Mesendoderm (in vitro differentiated cells): ENCODE results near the gene TRA2B.

Experiments used
- DNase-seq: peaks from one replicate; pipeline ENCODE4 v3.0.0; 2013
- H2AK5ac ChIP-seq: 2 replicates; pipeline ENCODE4 v1.6.1; 2013; ENCODE audit warnings: low read length, inconsistent platforms
- H2BK120ac ChIP-seq: 2 replicates; pipeline ENCODE4 v1.6.1; 2013; ENCODE audit warnings: low read depth, mild to moderate bottlenecking, low read length, moderate library complexity, mixed read lengths
- H2BK15ac ChIP-seq: replicated peaks from 2 replicates; pipeline ENCODE4 v1.6.1; 2013; ENCODE audit warnings: low read depth, mild to moderate bottlenecking, moderate library complexity
- H2BK5ac ChIP-seq: 2 replicates; pipeline ENCODE4 v1.6.1; 2013; ENCODE audit warnings: low read length, inconsistent platforms
- H3K18ac ChIP-seq: 2 replicates; pipeline ENCODE4 v1.6.1; 2013; ENCODE audit warnings: mild to moderate bottlenecking, low read length, mixed read lengths
- H3K23ac ChIP-seq: one replicate; pipeline ENCODE4 v1.6.1; 2013; ENCODE audit warnings: low read length
- H3K27ac ChIP-seq: 2 replicates; pipeline ENCODE4 v1.5.1; 2013; ENCODE audit warnings: low read depth, mild to moderate bottlenecking, inconsistent platforms, low read length, moderate library complexity
- H3K27me3 ChIP-seq: 2 replicates; pipeline ENCODE4 v1.6.1; 2013; ENCODE audit warnings: low read length, control low read depth, mild to moderate bottlenecking, inconsistent platforms; ENCODE audit not compliant: insufficient read depth, poor library complexity
- H3K36me3 ChIP-seq: 2 replicates; pipeline ENCODE4 v1.6.1; 2013; ENCODE audit warnings: low read length, inconsistent platforms; ENCODE audit not compliant: control insufficient read depth, insufficient read depth
- H3K4ac ChIP-seq: one replicate; pipeline ENCODE4 v1.6.1; 2013; ENCODE audit warnings: low read depth, mild to moderate bottlenecking, low read length, moderate library complexity
- H3K4me1 ChIP-seq: 2 replicates; pipeline ENCODE4 v1.6.1; 2013; ENCODE audit warnings: low read depth, low read length, inconsistent platforms; ENCODE audit not compliant: control insufficient read depth
- H3K4me2 ChIP-seq: 2 replicates; pipeline ENCODE4 v1.6.1; 2013; ENCODE audit warnings: low read length
- H3K4me3 ChIP-seq: 2 replicates; pipeline ENCODE4 v1.5.1; 2013; ENCODE audit warnings: mild to moderate bottlenecking, low read length
- H3K56ac ChIP-seq: one replicate; pipeline ENCODE4 v1.6.1; 2013; ENCODE audit warnings: low read length
- H3K79me1 ChIP-seq: 2 replicates; pipeline ENCODE4 v1.6.1; 2013; ENCODE audit warnings: low read length, inconsistent platforms
- H3K79me2 ChIP-seq: 2 replicates; pipeline ENCODE4 v1.6.1; 2013; ENCODE audit warnings: mild to moderate bottlenecking, low read length; ENCODE audit not compliant: control insufficient read depth, insufficient read depth
- H3K9ac ChIP-seq: 2 replicates; pipeline ENCODE4 v1.6.1; 2013; ENCODE audit warnings: low read length, inconsistent platforms
- H4K5ac ChIP-seq: one replicate; pipeline ENCODE4 v1.6.1; 2013; ENCODE audit warnings: low read length
- H4K8ac ChIP-seq: one replicate; pipeline ENCODE4 v1.6.1; 2013; ENCODE audit warnings: low read depth, mild to moderate bottlenecking, control low read depth, low read length, moderate library complexity
- WGBS: extraction: QIAGEN DNeasy Blood & Tissue Kit; methylation state at CpG from one replicate; pipeline ENCODE4 v1.1.7; 2013; ENCODE audit warnings: low lambda C conversion rate, missing lambda C conversion rate; ENCODE audit not compliant: insufficient coverage; ENCODE audit errors: extremely low coverage; 5-methylcytosine and 5-hydroxymethylcytosine counted together

Gene TRA2B

DNA sequence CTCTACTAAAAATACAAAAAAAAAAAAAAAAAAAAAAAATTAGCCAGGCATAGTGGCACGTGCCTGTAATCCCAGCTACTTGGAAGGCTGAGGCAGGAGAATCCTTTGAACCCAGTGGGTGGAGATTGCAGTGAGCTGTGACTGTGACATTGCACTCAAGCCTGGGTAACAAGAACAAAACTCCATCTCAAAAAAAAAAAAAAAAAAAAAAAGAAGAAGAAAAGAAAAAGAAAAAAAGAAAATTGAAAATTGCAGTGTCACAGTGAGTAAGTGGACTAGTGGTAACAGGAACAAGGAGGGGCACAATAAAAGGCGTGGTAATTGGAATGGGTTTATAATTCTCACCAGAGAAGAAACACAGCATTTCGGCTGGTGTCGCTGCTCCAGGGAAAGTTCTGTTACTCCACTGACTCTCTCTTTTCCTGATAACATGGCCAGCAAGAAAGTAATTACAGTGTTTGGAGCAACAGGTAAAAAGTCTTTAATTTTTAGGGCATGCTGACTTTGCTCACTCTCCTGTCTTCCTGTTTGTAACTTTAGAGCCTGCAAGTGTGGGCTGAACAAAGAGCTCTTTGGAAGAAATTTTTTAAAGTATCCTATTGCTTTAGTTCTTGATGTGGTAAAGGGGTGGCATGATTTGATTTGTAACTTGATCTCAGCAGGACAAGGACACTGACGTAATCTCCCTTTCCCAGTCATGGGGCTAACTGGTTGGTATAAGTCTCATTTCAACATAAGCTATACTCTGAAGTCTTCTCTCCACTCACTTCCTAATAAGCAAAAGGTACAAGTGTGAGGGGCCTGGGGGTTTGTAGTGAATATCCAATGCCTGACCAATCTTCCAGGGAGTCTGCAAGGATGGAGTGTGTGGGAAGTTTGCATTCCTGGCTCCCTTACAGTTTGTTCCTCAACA, 22.1 kb upstream of the TRA2B start:
- H3K27ac ChIP-seq: no peak overlapping the region
- H3K56ac ChIP-seq: peak overlapping the region; percentile 18
- H4K8ac ChIP-seq: no peak overlapping the region
- H3K4me2 ChIP-seq: no peak overlapping the region
- no peaks in the 10 kb centered on the region for H3K79me2 ChIP-seq
- H3K79me1 ChIP-seq: no peaks in the 10 kb centered on the region
- no peak overlapping the region for H4K5ac ChIP-seq
- H2AK5ac ChIP-seq: no peak overlapping the region
- no peak overlapping the region for H3K4ac ChIP-seq
- no peak overlapping the region for H3K23ac ChIP-seq
- no peak overlapping the region for H3K18ac ChIP-seq
- no peak overlapping the region for H2BK120ac ChIP-seq
- H3K9ac ChIP-seq: no peak overlapping the region
- peak; percentile 40 for DNase-seq
- peaks cover 3% of the 10 kb centered on the region for H3K4me1 ChIP-seq
- no CpG with 5 or more reads among the region's 5 CpGs for WGBS
- no peaks in the 10 kb centered on the region for H3K36me3 ChIP-seq
- H3K27me3 ChIP-seq: no peaks in the 10 kb centered on the region
- H3K4me3 ChIP-seq: no peak overlapping the region
- H2BK5ac ChIP-seq: no peak overlapping the region
- no peak overlapping the region for H2BK15ac ChIP-seq

DNA sequence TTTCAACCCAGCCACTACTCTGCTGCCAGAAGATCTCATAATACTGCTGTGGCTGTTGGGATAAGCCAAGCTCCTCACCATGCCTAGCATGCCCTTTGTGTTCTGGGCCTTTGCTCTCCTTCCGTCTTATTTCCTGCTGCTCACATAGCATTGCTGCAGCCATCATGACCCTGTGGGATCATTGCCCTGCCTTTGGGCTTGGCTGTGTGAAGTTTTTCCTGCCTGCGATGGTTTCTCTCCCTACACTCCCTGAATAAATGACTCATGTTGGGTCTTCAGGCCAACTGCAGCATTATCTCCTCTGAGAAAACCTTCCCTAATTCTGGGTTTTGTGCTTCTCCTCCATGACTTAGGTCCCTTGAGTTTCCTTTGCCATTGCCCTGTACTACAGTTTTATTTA, 20.8 kb upstream of the TRA2B start:
- Histone ChIP-seq H3K4ac (no peak overlapping the region), H3K9ac (no peak overlapping the region), H3K18ac (no peak overlapping the region), H3K4me2 (no peak overlapping the region), H4K5ac (no peak overlapping the region), H3K56ac (peak overlapping the region; percentile 2), H3K4me1 (peaks cover 3% of the 10 kb centered on the region), H3K27ac (no peak overlapping the region), H3K4me3 (no peak overlapping the region), H2AK5ac (no peak overlapping the region), H2BK5ac (no peak overlapping the region), H2BK120ac (no peak overlapping the region), H4K8ac (no peak overlapping the region), H2BK15ac (no peak overlapping the region), H3K23ac (no peak overlapping the region), H3K36me3 (no peaks in the 10 kb centered on the region), H3K79me2 (no peaks in the 10 kb centered on the region), H3K79me1 (no peaks in the 10 kb centered on the region), H3K27me3 (no peaks in the 10 kb centered on the region)
- no CpG with 5 or more reads among the region's 2 CpGs for WGBS
- no peak for DNase-seq

DNA sequence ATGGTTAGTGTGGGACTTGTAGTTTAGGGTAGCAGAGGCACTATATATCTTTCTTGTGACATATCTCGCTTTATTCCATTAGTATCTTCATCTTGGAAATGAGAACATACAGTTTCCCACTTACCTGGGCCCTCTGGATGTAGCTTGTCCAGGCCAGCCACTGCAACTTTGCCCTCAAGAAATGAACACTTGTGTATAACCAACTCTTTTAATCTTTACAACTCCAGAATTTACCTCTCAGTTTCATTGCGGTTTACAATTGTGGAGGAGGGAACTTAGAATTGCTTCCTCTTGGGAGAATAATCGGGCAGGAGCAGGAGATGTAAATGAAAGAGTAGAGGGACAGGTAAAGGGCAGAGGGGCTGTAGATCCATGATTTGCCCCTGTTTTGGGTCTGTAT, 18.4 kb upstream of the TRA2B start:
- Histone ChIP-seq H3K9ac (no peak overlapping the region), H3K4me3 (no peak overlapping the region), H3K36me3 (no peaks in the 10 kb centered on the region), H4K5ac (no peak overlapping the region), H3K4me2 (no peak overlapping the region), H3K56ac (no peak overlapping the region), H3K79me1 (no peaks in the 10 kb centered on the region), H3K23ac (no peak overlapping the region), H2BK120ac (no peak overlapping the region), H3K4ac (no peak overlapping the region), H3K18ac (no peak overlapping the region), H3K27ac (no peak overlapping the region), H4K8ac (no peak overlapping the region), H3K4me1 (peaks cover 3% of the 10 kb centered on the region), H2AK5ac (no peak overlapping the region), H2BK15ac (no peak overlapping the region), H3K27me3 (no peaks in the 10 kb centered on the region), H2BK5ac (no peak overlapping the region), H3K79me2 (no peaks in the 10 kb centered on the region)
- no CpG with 5 or more reads among the region's 3 CpGs for WGBS
- DNase-seq: no peak

DNA sequence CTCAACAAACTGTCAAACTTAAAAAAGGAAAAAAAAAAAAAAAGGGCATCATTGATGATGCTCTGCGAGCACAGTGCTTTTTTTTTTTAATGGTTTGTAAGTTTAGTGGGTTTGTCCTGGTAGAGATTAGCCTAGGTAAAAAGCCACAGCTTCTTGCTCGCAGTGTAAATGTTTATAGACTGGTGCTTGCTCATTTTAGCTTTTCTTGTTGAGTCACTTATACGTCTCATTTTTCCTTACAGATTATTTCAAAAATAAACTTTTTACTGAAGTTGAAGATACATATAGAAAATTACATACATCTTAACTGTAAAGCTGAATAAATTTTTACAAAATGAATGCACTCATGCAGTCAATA, 16.5 kb upstream of the TRA2B start:
- Histone ChIP-seq H3K9ac (no peak overlapping the region), H3K36me3 (no peaks in the 10 kb centered on the region), H3K27me3 (no peaks in the 10 kb centered on the region), H3K23ac (no peak overlapping the region), H3K4me1 (no peaks in the 10 kb centered on the region), H3K79me2 (no peaks in the 10 kb centered on the region), H3K4ac (no peak overlapping the region), H3K18ac (no peak overlapping the region), H2BK15ac (no peak overlapping the region), H3K27ac (no peak overlapping the region), H4K5ac (no peak overlapping the region), H3K79me1 (no peaks in the 10 kb centered on the region), H4K8ac (no peak overlapping the region), H2BK120ac (no peak overlapping the region), H2BK5ac (no peak overlapping the region), H3K56ac (no peak overlapping the region), H3K4me2 (no peak overlapping the region), H2AK5ac (no peak overlapping the region), H3K4me3 (no peak overlapping the region)
- WGBS: no CpG with 5 or more reads among the region's 3 CpGs
- no peak for DNase-seq

DNA sequence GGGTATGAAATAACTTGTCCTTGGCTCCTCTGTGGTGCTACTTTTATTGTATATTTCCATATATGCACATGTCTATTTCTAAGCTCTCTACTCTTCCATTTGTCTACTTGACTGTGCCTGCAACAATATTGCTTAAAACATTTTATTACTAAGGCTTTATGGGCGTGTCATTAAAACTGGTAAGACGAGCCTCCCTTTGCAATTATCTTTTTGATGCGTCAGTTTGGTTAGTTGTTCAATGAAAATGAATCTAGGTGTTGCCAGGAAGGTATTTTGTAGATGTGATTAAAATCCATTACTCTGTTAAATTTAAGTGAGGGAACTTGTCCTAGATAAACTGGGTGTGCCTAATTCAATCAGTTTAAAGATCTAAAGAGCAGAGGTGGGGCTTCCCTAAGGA, 12.9 kb upstream of the TRA2B start:
- WGBS: no CpG with 5 or more reads among the region's 3 CpGs
- H3K27ac ChIP-seq: no peak overlapping the region

DNA sequence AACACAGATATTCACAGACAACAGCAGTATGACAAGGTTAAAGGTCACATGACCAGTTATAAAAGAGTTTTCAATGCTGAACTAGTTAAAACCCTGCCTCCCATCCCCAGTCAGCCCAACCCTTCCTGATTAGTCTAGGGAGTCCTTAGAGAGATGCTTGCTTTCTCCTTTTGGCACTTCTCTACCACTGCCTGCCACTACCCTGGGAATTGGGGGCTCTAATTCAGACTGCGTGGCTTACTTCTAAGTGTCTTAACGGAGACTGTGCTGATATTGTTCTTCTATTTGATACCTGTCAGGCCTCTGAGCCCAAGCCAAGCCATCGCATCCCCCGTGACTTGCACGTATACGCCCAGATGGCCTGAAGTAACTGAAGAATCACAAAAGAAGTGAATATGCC, 11.7 kb upstream of the TRA2B start:
- H3K79me2 ChIP-seq: no peaks in the 10 kb centered on the region
- H3K27ac ChIP-seq: peak overlapping the region; percentile 57
- no peaks in the 10 kb centered on the region for H3K36me3 ChIP-seq
- no peak overlapping the region for H2BK5ac ChIP-seq
- DNase-seq: no peak
- H3K4me3 ChIP-seq: no peak overlapping the region
- H3K4ac ChIP-seq: no peak overlapping the region
- H3K4me1 ChIP-seq: no peaks in the 10 kb centered on the region
- H3K9ac ChIP-seq: no peak overlapping the region
- no peak overlapping the region for H3K56ac ChIP-seq
- no peak overlapping the region for H2BK120ac ChIP-seq
- H3K79me1 ChIP-seq: no peaks in the 10 kb centered on the region
- no peak overlapping the region for H3K18ac ChIP-seq
- H4K8ac ChIP-seq: no peak overlapping the region
- no peak overlapping the region for H2AK5ac ChIP-seq
- H3K27me3 ChIP-seq: no peaks in the 10 kb centered on the region
- no peak overlapping the region for H3K4me2 ChIP-seq
- no peak overlapping the region for H4K5ac ChIP-seq
- no peak overlapping the region for H3K23ac ChIP-seq
- H2BK15ac ChIP-seq: no peak overlapping the region
- no CpG with 5 or more reads among the region's 6 CpGs for WGBS

More for the DNA sequence above, 12.9 kb upstream of the TRA2B start:
- no peak for DNase-seq
- Histone ChIP-seq H2BK120ac (no peak overlapping the region), H3K4me2 (no peak overlapping the region), H3K4me3 (no peak overlapping the region), H3K79me1 (no peaks in the 10 kb centered on the region), H3K9ac (no peak overlapping the region), H4K8ac (no peak overlapping the region), H3K4ac (no peak overlapping the region), H2AK5ac (no peak overlapping the region), H3K27me3 (no peaks in the 10 kb centered on the region), H3K4me1 (no peaks in the 10 kb centered on the region), H3K18ac (no peak overlapping the region), H3K56ac (no peak overlapping the region), H3K79me2 (no peaks in the 10 kb centered on the region), H4K5ac (no peak overlapping the region), H2BK15ac (no peak overlapping the region), H2BK5ac (no peak overlapping the region), H3K23ac (no peak overlapping the region), H3K36me3 (no peaks in the 10 kb centered on the region)
